GM23338 (cell line): ENCODE data around the gene NEK8. TPM values are rescaled to one million over a fixed set of nuclear protein-coding genes. Genes with fewer than 3 reads are reported as not detected.

ENCODE experiments used
- ATAC-seq: fragments of 200-7000 bp; cut with Tn5 transposase; 3 replicates; pipeline ENCODE4 v1.9.1; 2020
- DNase-seq: peaks from one replicate; pipeline ENCODE4 v3.0.0-alpha.2; 2015; ENCODE audit warnings: low spot score
- H2AFZ ChIP-seq: fragments of 200-600 bp; sonication (generic); 2 replicates; pipeline ENCODE4 v1.8.0; 2016; ENCODE audit warnings: antibody characterized with exemption, mild to moderate bottlenecking, moderate library complexity
- H3F3A ChIP-seq: fragments of 200-600 bp; sonication (generic); replicated peaks from 2 replicates; pipeline ENCODE4 v1.8.0; 2017; ENCODE audit warnings: antibody characterized with exemption, mixed run types, low read depth
- H3K27ac ChIP-seq: fragments of 200-600 bp; sonication (generic); 2 replicates; pipeline ENCODE4 v1.6.1; 2016; ENCODE audit warnings: low read depth
- H3K27me3 ChIP-seq: fragments of 200-600 bp; sonication (generic); 2 replicates; pipeline ENCODE4 v1.8.0; 2016; ENCODE audit warnings: mild to moderate bottlenecking, mixed run types, moderate library complexity; ENCODE audit not compliant: insufficient read depth
- H3K36me3 ChIP-seq: fragments of 200-600 bp; sonication (generic); 2 replicates; pipeline ENCODE4 v1.8.0; 2016; ENCODE audit warnings: mild to moderate bottlenecking; ENCODE audit not compliant: insufficient read depth
- H3K4me1 ChIP-seq: fragments of 200-600 bp; sonication (generic); 2 replicates; pipeline ENCODE4 v1.8.0; 2016; ENCODE audit warnings: mild to moderate bottlenecking, moderate library complexity; ENCODE audit not compliant: insufficient read depth
- H3K4me2 ChIP-seq: fragments of 200-600 bp; sonication (generic); 2 replicates; pipeline ENCODE4 v1.7.1; 2017; ENCODE audit warnings: mixed run types
- H3K4me3 ChIP-seq: fragments of 200-600 bp; sonication (generic); 2 replicates; pipeline ENCODE4 v1.6.1; 2016; ENCODE audit warnings: mixed run types
- H3K79me2 ChIP-seq: fragments of 200-600 bp; sonication (generic); replicated peaks from 2 replicates; pipeline ENCODE4 v1.8.0; 2017; ENCODE audit warnings: mild to moderate bottlenecking; ENCODE audit not compliant: insufficient read depth
- H3K9me2 ChIP-seq: fragments of 200-600 bp; sonication (generic); 2 replicates; pipeline ENCODE4 v1.8.0; 2017; ENCODE audit not compliant: insufficient read depth
- H4K20me1 ChIP-seq: fragments of 200-600 bp; sonication (generic); replicated peaks from 2 replicates; pipeline ENCODE4 v1.8.0; 2017; ENCODE audit warnings: mild to moderate bottlenecking; ENCODE audit not compliant: insufficient read depth
- H3K27ac Mint-ChIP-seq: 2 replicates; pipeline ENCODE4 v1.8.0; 2020; ENCODE audit warnings: inconsistent platforms, mild to moderate bottlenecking, moderate library complexity, mixed read lengths
- H3K27me3 Mint-ChIP-seq: 3 replicates; pipeline ENCODE4 v1.8.0; 2022; ENCODE audit warnings: low read depth, mild to moderate bottlenecking, moderate library complexity, mixed read lengths, inconsistent platforms; ENCODE audit not compliant: insufficient read depth, poor library complexity
- H3K36me3 Mint-ChIP-seq: 3 replicates; pipeline ENCODE4 v1.8.0; 2021; ENCODE audit warnings: low read depth, mild to moderate bottlenecking, inconsistent platforms, moderate library complexity, mixed read lengths
- H3K4me1 Mint-ChIP-seq: 3 replicates; pipeline ENCODE4 v1.8.0; 2020; ENCODE audit warnings: mild to moderate bottlenecking, inconsistent platforms, mixed read lengths
- H3K4me3 Mint-ChIP-seq: 3 replicates; pipeline ENCODE4 v1.8.0; 2021; ENCODE audit warnings: moderate library complexity, mild to moderate bottlenecking, inconsistent platforms, mixed read lengths
- H3K9me3 Mint-ChIP-seq: 3 replicates; pipeline ENCODE4 v1.8.0; 2020; ENCODE audit warnings: moderate library complexity, mild to moderate bottlenecking, inconsistent platforms, mixed read lengths
- EZH2phosphoT487 ChIP-seq: fragments of 200-600 bp; sonication (generic); IDR thresholded peaks from one replicate; pipeline ENCODE4 v1.8.1; 2018; ENCODE audit warnings: antibody characterized with exemption; ENCODE audit not compliant: unreplicated experiment
- JUNB ChIP-seq: IDR thresholded peaks from one replicate; pipeline ENCODE4 v1.6.1; 2016; ENCODE audit warnings: antibody characterized with exemption; ENCODE audit not compliant: unreplicated experiment
- POLR2AphosphoS5 ChIP-seq: IDR thresholded peaks from 2 replicates; pipeline ENCODE4 v1.6.1; 2016; ENCODE audit warnings: antibody characterized with exemption, low read depth
- REST ChIP-seq: IDR thresholded peaks from one replicate; pipeline ENCODE4 v1.6.1; 2018; ENCODE audit warnings: antibody characterized with exemption; ENCODE audit not compliant: unreplicated experiment
- ZNF114 ChIP-seq: fragments of 250-450 bp; sonication (Bioruptor Pico); IDR thresholded peaks from 2 replicates; pipeline ENCODE4 v1.5.0; 2020; ENCODE audit warnings: mild to moderate bottlenecking, moderate library complexity
- ZNF331 ChIP-seq: fragments of 250-450 bp; sonication (Bioruptor Pico); IDR thresholded peaks from 2 replicates; pipeline ENCODE4 v1.5.0; 2020; ENCODE audit warnings: low read depth, mild to moderate bottlenecking, moderate library complexity
- ZNF462 ChIP-seq: fragments of 250-450 bp; sonication (Bioruptor Pico); IDR thresholded peaks from 2 replicates; pipeline ENCODE4 v1.5.0; 2020; ENCODE audit warnings: mild to moderate bottlenecking, moderate library complexity
- polyA plus RNA-seq: library from polyadenylated mRNA; unstranded; fragments of >200 nt; fragmentation: Nextera tagmentation; extraction: Ambion mirVana; gene quantifications from 2 replicates; pipeline ENCODE4 v1.2.1, GENCODE V29; 2016
- total RNA-seq: library from RNA; depleted of rRNA; stranded (reverse); fragments of >200 nt; shearing (Covaris generic); gene quantifications from 2 replicates; pipeline ENCODE4 v1.2.3, GENCODE V29; 2014

NEK8 gene
- total and polyA plus RNA-seq, 2 experiments from 2014 or later, result 10.0 to 14.9 TPM

- no peak for TF ChIP-seq REST
- no peak for TF ChIP-seq EZH2phosphoT487
- no peak for TF ChIP-seq ZNF331 (CRISPR knock-in tag)
- TF ChIP-seq JUNB, result no peak
- TF ChIP-seq ZNF114 (CRISPR knock-in tag), result no peak
These were observed 18.0 kb downstream of the NEK8 start (continued) for GRCh38 chr17:28746611-28747050.

GRCh38 chr17:28747051-28747691 lies 18.6 kb downstream of the NEK8 start:
- peak overlapping the region; percentile 99 for H3K27ac ChIP-seq
- no peaks in the 10 kb centered on the region for H3K9me2 ChIP-seq
- TF ChIP-seq ZNF462 (CRISPR knock-in tag) (no peak), ZNF114 (CRISPR knock-in tag) (no peak), POLR2AphosphoS5 (peak; percentile 17; the same call in 1 of the 2 replicates)
- H3K4me1 ChIP-seq, result peaks cover 35% of the 10 kb centered on the region
- peaks cover 59% of the 10 kb centered on the region for H3F3A ChIP-seq
- H3K9me3 Mint-ChIP-seq, result no peaks in the 10 kb centered on the region
- H4K20me1 ChIP-seq, result peaks cover 20% of the 10 kb centered on the region
- H3K27me3 Mint-ChIP-seq, result peaks cover 52% of the 10 kb centered on the region
- peaks cover 43% of the 10 kb centered on the region for H3K4me1 Mint-ChIP-seq
- H3K36me3 Mint-ChIP-seq, result peaks cover 77% of the 10 kb centered on the region
- ATAC-seq (peak; percentile 3), DNase-seq (peak; percentile 74)
- peak overlapping the region; percentile 96 for H3K4me2 ChIP-seq
- peak overlapping the region; percentile 98 for H3K27ac Mint-ChIP-seq
- H2AFZ ChIP-seq, result no peak overlapping the region
- peak overlapping the region; percentile 93 for H3K4me3 ChIP-seq
- H3K4me3 Mint-ChIP-seq, result peak overlapping the region; percentile 91; the same call in 2 of the 3 replicates
- no peaks in the 10 kb centered on the region for H3K27me3 ChIP-seq
- H3K79me2 ChIP-seq, result peaks cover 32% of the 10 kb centered on the region
- peaks cover 34% of the 10 kb centered on the region for H3K36me3 ChIP-seq
